H1 (cell line): Measurements from ENCODE around the gene DNAJB11. TPM values are rescaled to one million over a fixed set of nuclear protein-coding genes. Genes with fewer than 3 reads are reported as not detected.

Experiments
- CTCF ChIA-PET: fragments of 300-600 bp; sonication (Branson Sonifier 250); formaldehyde crosslinking; loops from one replicate; lab custom pipeline; 2021; ENCODE audit not compliant: partially characterized antibody; lab: Charles Lee
- POLR2A ChIA-PET: fragments of 300-600 bp; sonication (Branson Sonifier 250); formaldehyde crosslinking; loops from one replicate; lab custom pipeline; 2021; ENCODE audit warnings: inconsistent platforms; ENCODE audit not compliant: partially characterized antibody; lab: Charles Lee
- DNase-seq, 2 experiments: peaks; one replicate each; pipeline versions ENCODE4 v3.0.0 to v3.0.0-alpha.2; 2010 to 2022; ENCODE audit warnings: low spot score in 2 of 2, low read depth in 1 of 2, mixed read lengths in 1 of 2
- FAIRE-seq: peaks from 2 replicates; lab custom pipeline; 2011; peaks lifted over from hg19 to GRCh38; lab: Jason Lieb, UNC
- H2AFZ ChIP-seq: 2 replicates; pipeline ENCODE4 v1.8.1; 2012; ENCODE audit warnings: low read length, inconsistent platforms
- H2AK5ac ChIP-seq: 2 replicates; pipeline ENCODE4 v1.6.1; 2013; ENCODE audit warnings: low read depth, low read length
- H2BK120ac ChIP-seq: replicated peaks from 2 replicates; pipeline ENCODE3; 2013; ENCODE audit warnings: low read depth, low read length, inconsistent platforms
- H2BK12ac ChIP-seq: 2 replicates; pipeline ENCODE4 v1.6.1; 2013; ENCODE audit warnings: low read depth, low read length
- H2BK15ac ChIP-seq: 2 replicates; pipeline ENCODE4 v1.6.1; 2013; ENCODE audit warnings: low read length
- H2BK20ac ChIP-seq: 2 replicates; pipeline ENCODE4 v1.6.1; 2013; ENCODE audit warnings: low read length
- H2BK5ac ChIP-seq: 2 replicates; pipeline ENCODE4 v1.6.1; 2013; ENCODE audit warnings: low read depth, low read length
- H3K14ac ChIP-seq: 2 replicates; pipeline ENCODE4 v1.6.1; 2013; ENCODE audit warnings: inconsistent platforms; ENCODE audit not compliant: insufficient read length
- H3K18ac ChIP-seq: 2 replicates; pipeline ENCODE4 v1.6.1; 2013; ENCODE audit warnings: low read length; ENCODE audit errors: extremely low read depth
- H3K23ac ChIP-seq: 2 replicates; pipeline ENCODE4 v1.6.1; 2013; ENCODE audit warnings: inconsistent platforms; ENCODE audit not compliant: insufficient read length
- H3K23me2 ChIP-seq: 2 replicates; pipeline ENCODE4 v1.6.1; 2013; ENCODE audit warnings: low read depth, low read length
- H3K27ac ChIP-seq: 2 replicates; pipeline ENCODE4 v1.6.1; 2011; ENCODE audit warnings: low read depth, low read length, inconsistent platforms
- H3K27me3 ChIP-seq, 4 experiments: replicated peaks in 1 of 4; 1 replicate in 1 of 4; 2 replicates in 3 of 4; pipeline versions ENCODE4 v1.6.1 to v1.8.1; 2011 to 2013; ENCODE audit warnings: low read length in 3 of 4, mild to moderate bottlenecking in 3 of 4, inconsistent platforms in 2 of 4, mixed read lengths in 2 of 4, moderate library complexity in 1 of 4; ENCODE audit not compliant: control insufficient read depth in 3 of 4, insufficient read depth in 3 of 4; ENCODE audit errors: extremely low read depth in 1 of 4
- H3K36me3 ChIP-seq, 4 experiments: 2 replicates each; pipeline versions ENCODE4 v1.6.1 to v1.8.1; 2011 to 2013; ENCODE audit warnings: mild to moderate bottlenecking in 4 of 4, low read length in 3 of 4, moderate library complexity in 2 of 4, control low read depth in 1 of 4, inconsistent platforms in 1 of 4; ENCODE audit not compliant: insufficient read depth in 4 of 4, control insufficient read depth in 2 of 4
- H3K4ac ChIP-seq: replicated peaks from 2 replicates; pipeline ENCODE3; 2013; ENCODE audit warnings: low read length, low read depth, mixed read lengths, inconsistent platforms; ENCODE audit not compliant: insufficient read length
- H3K4me1 ChIP-seq, 4 experiments: replicated peaks in 1 of 4; 1 replicate in 1 of 4; 2 replicates in 3 of 4; pipeline versions ENCODE4 v1.6.1 to v1.8.1; 2011 to 2013; ENCODE audit warnings: low read length in 3 of 4, inconsistent platforms in 2 of 4, mixed read lengths in 1 of 4; ENCODE audit not compliant: insufficient read depth in 4 of 4, control insufficient read depth in 3 of 4
- H3K4me2 ChIP-seq, 2 experiments: 2 replicates each; pipeline versions ENCODE4 v1.6.1 to v1.8.1; 2011 to 2013; ENCODE audit warnings: low read depth in 2 of 2, low read length in 2 of 2, control low read depth in 1 of 2, inconsistent platforms in 1 of 2, mild to moderate bottlenecking in 1 of 2; ENCODE audit not compliant: insufficient read depth in 1 of 2
- H3K4me3 ChIP-seq, 4 experiments: fragments of 200-600, 300-600 bp in 1 of 4; sonication (generic), shearing (Covaris generic), sonication (Bioruptor Twin) in 1 of 4; 2 replicates each; pipeline versions ENCODE4 v1.5.1 to v1.8.1; 2011 to 2016; ENCODE audit warnings: low read length in 4 of 4, low read depth in 3 of 4, control low read depth in 2 of 4, inconsistent platforms in 2 of 4, mild to moderate bottlenecking in 2 of 4, mixed read lengths in 1 of 4, moderate library complexity in 1 of 4; ENCODE audit not compliant: insufficient read depth in 2 of 4; ENCODE audit errors: extremely low read depth in 1 of 4
- H3K56ac ChIP-seq: replicated peaks from 2 replicates; pipeline ENCODE3; 2013; ENCODE audit warnings: low read depth, mild to moderate bottlenecking, mixed read lengths, low read length, inconsistent platforms; ENCODE audit not compliant: insufficient read length
- H3K79me1 ChIP-seq: 2 replicates; pipeline ENCODE4 v1.6.1; 2013; ENCODE audit warnings: low read depth, low read length, control low read depth
- H3K79me2 ChIP-seq, 2 experiments: 2 replicates each; pipeline versions ENCODE4 v1.6.1 to v1.8.1; 2012 to 2013; ENCODE audit warnings: low read length in 2 of 2, mild to moderate bottlenecking in 2 of 2, inconsistent platforms in 1 of 2; ENCODE audit not compliant: insufficient read depth in 2 of 2, control insufficient read depth in 1 of 2
- H3K9ac ChIP-seq, 4 experiments: replicated peaks in 1 of 4; 1 replicate in 1 of 4; 2 replicates in 3 of 4; pipeline versions ENCODE4 v1.6.1 to v1.8.1; 2011 to 2013; ENCODE audit warnings: low read depth in 3 of 4, low read length in 3 of 4, control low read depth in 2 of 4, mild to moderate bottlenecking in 2 of 4, moderate library complexity in 2 of 4, inconsistent platforms in 1 of 4; ENCODE audit errors: extremely low read depth in 1 of 4
- H3K9me3 ChIP-seq, 2 experiments: 2 replicates each; pipeline versions ENCODE4 v1.6.1 to v1.8.1; 2012 to 2013; ENCODE audit warnings: mild to moderate bottlenecking in 2 of 2, moderate library complexity in 2 of 2, control low read depth in 1 of 2, inconsistent platforms in 1 of 2, low read depth in 1 of 2, low read length in 1 of 2, mixed read lengths in 1 of 2; ENCODE audit not compliant: insufficient read depth in 2 of 2
- H4K20me1 ChIP-seq, 2 experiments: replicated peaks in 1 of 2; 2 replicates each; pipeline versions ENCODE3 to v1.8.1; 2011 to 2013; ENCODE audit warnings: inconsistent platforms in 2 of 2, low read length in 2 of 2, mild to moderate bottlenecking in 1 of 2; ENCODE audit not compliant: insufficient read depth in 2 of 2, control insufficient read depth in 1 of 2
- H4K5ac ChIP-seq: 2 replicates; pipeline ENCODE4 v1.6.1; 2013; ENCODE audit warnings: low read length, low read depth, mixed read lengths, inconsistent platforms; ENCODE audit not compliant: insufficient read length
- H4K8ac ChIP-seq: 2 replicates; pipeline ENCODE4 v1.8.0; 2013; ENCODE audit warnings: mild to moderate bottlenecking, moderate library complexity, low read length, inconsistent platforms; ENCODE audit not compliant: insufficient read depth; ENCODE audit errors: extremely low read depth
- H4K91ac ChIP-seq: replicated peaks from 2 replicates; pipeline ENCODE3; 2013; ENCODE audit warnings: low read length, mixed read lengths, inconsistent platforms; ENCODE audit not compliant: insufficient read length
- BACH1 ChIP-seq: IDR thresholded peaks from 2 replicates; pipeline ENCODE4 v1.6.1; 2012; ENCODE audit warnings: low read length, improper control_type of control experiment
- CTCF ChIP-seq, 3 experiments: IDR thresholded peaks; 1 replicate in 2 of 3; 2 replicates in 1 of 3; pipeline versions ENCODE4 v1.5.1 to v1.6.1; 2011; ENCODE audit warnings: low read length in 3 of 3, mild to moderate bottlenecking in 3 of 3, inconsistent platforms in 2 of 3, low read depth in 1 of 3, moderate library complexity in 1 of 3; ENCODE audit not compliant: insufficient read depth in 1 of 3; ENCODE audit errors: control extremely low read depth in 1 of 3
- FOSL1 ChIP-seq: IDR thresholded peaks from 2 replicates; pipeline ENCODE4 v1.6.1; 2011; ENCODE audit warnings: mild to moderate bottlenecking, low read depth, low read length, moderate library complexity; ENCODE audit not compliant: insufficient read depth
- HDAC6 ChIP-seq: IDR thresholded peaks from one replicate; pipeline ENCODE4 v1.7.1; 2012; ENCODE audit warnings: low read depth, mild to moderate bottlenecking, inconsistent platforms, low read length, moderate library complexity
- MAFK ChIP-seq: IDR thresholded peaks from 2 replicates; pipeline ENCODE4 v1.6.1; 2012; ENCODE audit warnings: low read depth, mild to moderate bottlenecking, improper control_type of control experiment, low read length
- PHF8 ChIP-seq: fragments of 200-600 bp; sonication (generic); conservative IDR thresholded peaks from 2 replicates; pipeline ENCODE4 v1.7.1; 2012; ENCODE audit warnings: low read depth, mild to moderate bottlenecking, inconsistent platforms, low read length, moderate library complexity
- POLR2AphosphoS5 ChIP-seq: IDR thresholded peaks from 2 replicates; pipeline ENCODE4 v1.6.1; 2011; ENCODE audit warnings: low read depth, low read length
- SIRT6 ChIP-seq: IDR thresholded peaks from one replicate; pipeline ENCODE4 v1.7.1; 2012; ENCODE audit warnings: low read length, inconsistent platforms
- SIX5 ChIP-seq: IDR thresholded peaks from 2 replicates; pipeline ENCODE4 v1.6.1; 2011; ENCODE audit warnings: mild to moderate bottlenecking, low read depth, low read length
- WGBS, 2 experiments: shearing (Covaris generic) in 1 of 2; methylation state at CpG; one replicate each; pipeline versions ENCODE4 v1.1.6 to v1.1.7; 2013 to 2015; ENCODE audit warnings: low lambda C conversion rate in 2 of 2, mixed read lengths in 2 of 2, inconsistent platforms in 1 of 2, low coverage in 1 of 2, missing lambda C conversion rate in 1 of 2; ENCODE audit not compliant: insufficient replicate concordance in 2 of 2, insufficient coverage in 1 of 2, insufficient read length in 1 of 2; ENCODE audit errors: extremely low coverage in 1 of 2, missing lambda C conversion rate in 1 of 2; 5-methylcytosine and 5-hydroxymethylcytosine counted together
- polyA plus RNA-seq, 7 experiments: library from polyadenylated mRNA; depleted of rRNA in 3 of 7; stranded (reverse) in 5 of 7; unstranded in 2 of 7; fragments of >200 nt in 5 of 7; fragments of 200-250 nt in 2 of 7; gene quantifications; 1 replicate in 5 of 7; 2 replicates in 1 of 7; 4 replicates in 1 of 7; pipeline versions ENCODE4 v1.2.1 to v1.2.3, GENCODE V29; 2011 to 2013; ENCODE audit warnings: missing spikeins in 2 of 7, mixed read lengths in 2 of 7
- total RNA-seq: library from RNA; stranded (reverse); fragmentation: NEBNext Ultra II Directional; extraction: Animal tissue kit (Norgen Biotek cat#: 25700); gene quantifications from 2 replicates; pipeline ENCODE4 v1.2.1, GENCODE V29; 2021

The DNAJB11 gene
- total and polyA plus RNA-seq, 2 of the 8 experiments (the other 6 are each of a cell fraction or from before 2014, with no cell fraction given) = 14.6 to 63.9 TPM

- TF ChIP-seq BACH1 = no peak
- no peak for TF ChIP-seq SIRT6
- TF ChIP-seq PHF8 = no peak
- no peak for TF ChIP-seq CTCF (IDR thresholded peaks at IDR 0.05; ENCODE audit: control extremely low read depth in 1 of 3, insufficient read depth in 1 of 3, low read depth in 1 of 3, low read length in 3 of 3)
- TF ChIP-seq SIX5 = no peak
- no peak for TF ChIP-seq FOSL1
- TF ChIP-seq POLR2AphosphoS5 = no peak
- no peak for TF ChIP-seq HDAC6
- TF ChIP-seq MAFK = no peak
- Histone ChIP-seq H3K27me3 (peaks cover 0 to 2% (median 0%) of the 10 kb centered on the region in 4 experiments; a peak in 1 of 7 replicates), H3K9ac (no peak overlapping the region), H3K4ac (no peak overlapping the region), H4K8ac (no peak overlapping the region; the same call in 1 of the 2 replicates), H3K27ac (no peak overlapping the region), H3K4me3 (no peak overlapping the region), H2BK120ac (no peak overlapping the region), H3K14ac (no peak overlapping the region), H3K36me3 (no peaks in the 10 kb centered on the region), H2AK5ac (no peak overlapping the region), H2BK5ac (no peak overlapping the region; the same call in 1 of the 2 replicates), H4K5ac (no peak overlapping the region), H3K4me1 (peaks cover 0 to 5% (median 4%) of the 10 kb centered on the region in 4 experiments; a peak in 6 of 7 replicates), H3K79me2 (no peaks in the 10 kb centered on the region), H3K23me2 (no peaks in the 10 kb centered on the region), H2BK15ac (no peak overlapping the region), H3K18ac (no peak overlapping the region), H3K23ac (no peak overlapping the region), H4K20me1 (no peaks in the 10 kb centered on the region), H2BK12ac (0 out of 2 replicates have a peak overlapping the region, but pooled peaks have one; percentile 10), H2BK20ac (peak overlapping the region; percentile 40; the same call in 1 of the 2 replicates), H3K9me3 (no peaks in the 10 kb centered on the region), H3K4me2 (no peak overlapping the region), H3K79me1 (no peaks in the 10 kb centered on the region), H3K56ac (no peak overlapping the region), H2AFZ (no peak overlapping the region), H4K91ac (no peak overlapping the region)
- DNase-seq (no peak), FAIRE-seq (no peak)
- CTCF ChIA-PET = interaction anchor here (0.7 to 12.9 kb wide), 7 partner anchors 9 to 202 kb away, joined by 3 to 333 read pairs (median 3); no protein-coding TSS in a partner anchor
- WGBS, 2 experiments = 85% methylated on average over 17 of the region's 17 CpGs; no CpG with 5 or more reads in 1 of the 2 experiments
- POLR2A ChIA-PET = interaction anchor here (1.5 kb wide), 1 partner anchor 164 kb away, joined by 4 read pairs; no protein-coding TSS in a partner anchor
These were observed 49.9 kb downstream of the DNAJB11 start for GRCh38 chr3:186620213-186621092.
